SKM-1 treated with dmso at 0.1 percent for 144 hours (cell line): ENCODE data around the gene SZT2.

ENCODE experiments used
- DNase-seq: peaks from one replicate; lab custom pipeline; 2025; ENCODE audit not compliant: unreplicated experiment; lab: John Stamatoyannopoulos, UW

SZT2 gene

GRCh38 chr1:43439781-43440180 lies 50.1 kb downstream of the SZT2 start:
- no peak for DNase-seq

GRCh38 chr1:43440358-43440757 lies 50.7 kb downstream of the SZT2 start:
- DNase-seq, result no peak

DNA sequence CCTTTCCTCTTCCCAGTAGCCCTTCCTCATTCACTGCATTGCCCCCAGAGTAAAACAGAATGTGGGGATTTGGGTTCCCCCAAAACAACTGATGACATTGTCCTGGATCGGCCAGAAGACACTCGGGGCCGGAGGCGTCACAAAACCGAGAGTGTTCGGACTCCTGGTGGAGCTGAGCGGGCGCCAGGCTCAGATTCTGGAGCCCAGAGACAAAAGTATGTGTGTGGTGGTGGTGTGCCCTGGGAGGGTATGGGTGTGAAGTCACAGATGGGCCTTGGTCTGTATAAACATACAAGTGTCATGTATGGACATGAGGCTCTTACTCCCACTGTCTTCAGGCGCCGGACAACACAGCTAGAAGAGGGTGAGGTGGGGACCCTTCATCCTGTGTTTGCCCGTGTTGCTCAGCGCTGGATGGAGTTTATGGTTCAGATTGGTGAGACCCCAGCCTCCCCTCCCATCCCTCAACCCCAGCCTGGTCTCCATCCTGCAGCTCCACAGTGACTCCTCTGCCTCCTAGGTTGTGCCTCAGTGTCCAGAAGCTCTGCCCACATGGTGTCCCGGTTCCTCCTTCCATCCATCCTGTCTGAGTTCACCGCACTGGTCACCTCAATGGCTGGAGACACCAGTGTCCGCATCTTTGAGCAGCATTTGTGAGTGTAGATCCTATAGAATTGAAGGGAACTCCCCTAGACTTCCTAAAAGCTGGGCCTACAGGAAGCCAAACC lies 51.6 kb downstream of the SZT2 start:
- DNase-seq, result no peak

DNA sequence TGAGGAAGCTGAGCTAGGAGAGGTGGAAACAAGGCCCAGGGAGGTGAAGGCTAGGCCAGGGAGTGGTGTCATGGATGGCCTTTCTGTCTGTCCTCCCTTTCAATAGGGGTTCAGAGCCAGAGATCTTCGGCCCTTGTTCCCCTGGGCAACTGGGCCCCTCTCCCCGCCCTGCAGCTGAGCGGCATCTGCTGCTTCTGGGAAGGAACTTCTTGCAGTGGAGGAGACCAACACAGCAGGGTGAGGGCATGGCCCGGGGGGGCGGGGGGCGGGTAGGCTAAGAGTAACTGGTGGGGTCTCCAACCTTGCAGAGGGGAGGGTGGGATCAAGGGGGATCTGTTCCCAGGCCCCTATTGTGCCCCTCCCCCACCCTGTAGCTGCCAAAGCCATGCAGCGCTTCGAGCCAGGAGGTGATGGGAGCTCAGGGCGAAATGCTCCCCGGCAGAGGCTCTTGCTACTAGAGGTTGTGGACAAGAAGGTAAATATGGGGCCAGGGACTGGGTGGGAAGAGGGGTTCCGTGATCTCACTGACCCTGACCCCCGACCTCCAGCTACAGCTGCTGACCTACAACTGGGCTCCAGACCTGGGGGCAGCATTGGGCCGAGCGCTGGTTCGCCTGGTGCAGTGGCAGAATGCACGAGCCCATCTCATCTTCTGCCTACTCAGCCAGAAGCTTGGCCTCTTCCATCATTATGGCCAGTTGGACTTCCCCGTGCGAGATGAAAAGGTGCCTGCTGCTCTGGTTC lies 52.4 kb downstream of the SZT2 start:
- no peak for DNase-seq

GRCh38 chr1:43442756-43443155 lies 53.1 kb downstream of the SZT2 start:
- no peak for DNase-seq

GRCh38 chr1:43443197-43443946 lies 53.7 kb downstream of the SZT2 start:
- DNase-seq, result no peak

DNA sequence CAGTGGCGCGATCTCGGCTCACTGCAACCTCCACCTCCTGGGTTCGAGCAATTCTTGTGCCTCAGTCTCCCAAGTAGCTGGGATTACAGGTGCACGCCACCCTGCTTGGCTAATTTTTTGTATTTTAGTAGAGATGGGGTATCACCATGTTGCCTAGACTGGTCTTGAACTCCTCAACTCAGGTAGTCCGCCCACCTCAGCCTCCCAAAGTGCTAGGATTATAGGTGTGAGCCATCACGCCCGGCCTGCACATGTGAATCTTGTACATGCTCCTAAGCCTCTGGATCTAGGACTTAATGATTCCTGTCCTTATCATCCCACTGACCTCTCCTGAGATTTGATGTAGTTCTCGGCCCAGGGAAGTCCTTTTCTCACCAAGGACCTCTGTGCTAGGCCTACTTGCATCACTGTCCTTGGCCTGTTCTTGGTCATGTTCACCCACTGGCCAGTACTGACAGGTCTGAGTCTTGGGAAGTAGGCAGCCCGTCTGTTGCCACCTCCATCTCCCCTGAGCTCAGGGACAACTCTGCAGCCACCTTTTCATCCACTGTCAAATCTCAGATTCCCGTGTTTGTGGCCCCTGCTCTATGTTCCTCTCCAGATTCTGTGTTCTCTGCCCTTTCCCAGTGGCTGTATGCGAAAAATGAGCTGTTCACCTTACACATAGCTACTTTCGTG lies 54.6 kb downstream of the SZT2 start:
- no peak for DNase-seq

- no peak for DNase-seq
Observed at GRCh38 chr1:43444836-43445235, 55.1 kb downstream of the SZT2 start.

DNA sequence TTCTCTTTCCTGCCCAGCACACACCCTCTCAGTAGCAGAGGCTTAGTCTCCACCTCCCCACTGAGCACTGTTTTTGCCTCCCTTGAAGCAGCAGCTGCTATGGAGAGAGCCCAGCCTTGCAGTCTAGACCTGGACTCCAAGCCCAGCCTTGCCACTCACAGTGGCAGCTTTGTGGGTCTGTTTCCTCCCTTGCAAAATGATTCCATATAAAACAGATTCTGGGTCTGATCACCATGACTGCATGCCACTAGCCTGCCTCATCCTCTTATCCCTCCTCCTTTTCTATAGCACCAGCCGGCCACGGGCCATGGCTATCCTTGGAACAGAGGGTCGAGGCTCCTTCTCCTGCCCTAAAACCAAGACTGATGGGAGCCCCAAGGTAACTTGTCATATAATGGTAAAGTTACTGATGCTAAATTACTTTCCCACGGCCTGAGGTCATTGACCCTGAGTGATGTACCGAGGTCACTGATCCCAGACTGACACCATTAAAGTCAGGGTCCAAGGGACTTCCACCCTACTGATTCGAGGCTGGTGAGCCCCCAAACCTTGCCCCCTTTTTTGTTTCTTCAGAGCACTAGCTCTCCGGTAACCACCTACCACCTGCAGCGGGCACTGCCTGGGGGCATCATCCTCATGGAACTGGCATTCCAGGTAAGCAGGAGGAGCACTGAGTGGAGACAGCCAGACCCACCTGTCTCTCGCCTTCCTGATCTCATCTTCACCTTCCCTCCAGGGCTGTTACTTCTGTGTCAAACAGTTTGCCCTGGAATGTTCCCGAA lies 56.1 kb downstream of the SZT2 start:
- no peak for DNase-seq

GRCh38 chr1:43446388-43446740 lies 56.7 kb downstream of the SZT2 start:
- DNase-seq, result no peak

- DNase-seq, result no peak
Observed at GRCh38 chr1:43446881-43447835, 57.5 kb downstream of the SZT2 start.

DNA sequence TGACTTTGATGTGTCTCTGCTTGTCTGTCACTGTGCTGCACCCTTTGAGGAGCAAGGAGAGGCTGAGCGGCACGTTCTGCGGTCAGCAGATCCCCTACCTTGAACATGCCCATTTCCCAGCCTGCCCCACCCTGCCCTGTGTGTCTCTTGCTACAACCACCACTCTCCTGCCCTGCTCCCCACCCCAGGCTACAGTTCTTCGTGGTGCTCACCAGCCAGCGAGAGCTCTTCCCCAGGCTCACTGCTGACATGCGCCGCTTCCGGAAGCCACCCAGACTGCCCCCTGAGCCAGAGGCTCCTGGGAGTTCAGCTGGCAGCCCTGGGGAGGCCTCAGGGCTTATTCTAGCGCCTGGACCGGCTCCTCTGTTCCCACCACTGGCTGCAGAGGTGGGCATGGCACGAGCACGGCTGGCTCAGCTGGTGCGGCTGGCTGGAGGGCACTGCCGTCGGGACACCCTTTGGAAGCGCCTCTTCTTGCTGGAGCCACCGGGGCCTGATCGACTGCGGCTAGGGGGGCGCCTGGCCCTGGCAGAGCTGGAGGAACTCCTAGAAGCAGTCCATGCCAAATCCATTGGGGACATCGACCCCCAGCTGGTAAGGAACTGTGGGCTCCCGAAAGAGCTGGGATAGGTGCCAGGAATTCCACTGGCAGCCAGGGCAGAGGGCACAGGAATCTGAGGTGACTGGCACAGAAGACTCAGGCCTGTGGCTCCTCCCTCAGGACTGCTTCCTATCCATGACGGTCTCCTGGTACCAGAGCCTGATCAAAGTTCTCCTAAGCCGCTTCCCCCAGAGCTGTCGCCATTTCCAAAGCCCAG lies 58.4 kb downstream of the SZT2 start:
- no peak for DNase-seq

- DNase-seq, result no peak
Observed at GRCh38 chr1:43448955-43449707, 59.4 kb downstream of the SZT2 start.

GRCh38 chr1:43449708-43450069 lies 60.0 kb downstream of the SZT2 start:
- DNase-seq, result no peak

DNA sequence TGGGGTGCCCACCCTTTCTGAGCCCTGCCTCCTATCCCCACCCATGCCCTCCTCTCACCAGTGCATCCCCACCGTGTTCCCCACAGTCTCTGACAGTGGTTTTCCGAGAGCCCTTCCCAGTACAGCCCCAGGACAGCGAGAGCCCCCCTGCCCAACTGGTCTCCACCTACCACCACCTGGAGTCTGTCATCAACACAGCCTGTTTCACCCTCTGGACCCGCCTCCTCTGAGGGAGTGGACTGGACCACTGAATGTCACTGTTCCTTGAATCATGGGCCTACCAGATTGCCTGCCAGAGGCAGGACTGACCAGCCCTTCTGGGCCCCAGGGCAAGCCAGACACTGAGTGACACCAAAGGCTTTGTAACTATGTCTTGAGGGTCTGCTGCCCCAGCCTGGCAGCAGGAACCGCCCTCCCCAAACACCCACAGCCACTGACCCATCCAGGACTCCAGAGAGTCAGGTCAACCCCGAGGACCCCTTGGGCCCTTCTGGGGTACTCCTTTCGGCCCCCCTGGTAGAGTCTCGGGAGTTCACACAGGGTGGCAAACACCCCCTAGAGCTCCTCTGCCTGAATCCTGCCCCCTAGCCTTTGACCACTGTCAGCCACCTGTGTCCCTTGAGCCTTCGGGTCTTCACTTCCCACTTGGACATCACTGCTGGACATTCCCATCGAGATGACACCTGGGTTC lies 60.7 kb downstream of the SZT2 start:
- no peak for DNase-seq

DNA sequence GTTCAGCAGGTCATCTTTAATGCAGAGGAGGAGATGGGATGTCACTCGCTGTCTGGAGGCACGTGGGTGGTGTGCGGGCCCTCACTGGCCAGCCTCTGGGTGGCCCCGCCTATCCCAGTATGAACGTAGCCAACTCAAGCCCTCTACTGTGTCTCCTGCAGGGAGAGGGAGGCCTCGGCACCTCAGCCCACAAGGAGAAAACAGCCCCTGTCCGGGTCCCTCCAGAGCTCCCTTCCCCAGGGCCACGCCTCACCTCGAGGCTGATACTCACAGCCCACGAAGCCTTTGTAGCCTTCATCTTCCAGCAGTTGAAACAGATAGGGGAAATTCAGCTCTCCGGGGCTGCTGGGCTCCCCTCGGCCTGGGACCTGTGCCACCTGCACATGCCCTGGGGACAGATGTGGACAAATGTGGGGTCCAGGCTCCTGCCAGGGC lies 61.5 kb downstream of the SZT2 start:
- no peak for DNase-seq

GRCh38 chr1:43451701-43452532 lies 62.2 kb downstream of the SZT2 start:
- no peak for DNase-seq
